ENCODE results near the gene USP48.

DNA sequence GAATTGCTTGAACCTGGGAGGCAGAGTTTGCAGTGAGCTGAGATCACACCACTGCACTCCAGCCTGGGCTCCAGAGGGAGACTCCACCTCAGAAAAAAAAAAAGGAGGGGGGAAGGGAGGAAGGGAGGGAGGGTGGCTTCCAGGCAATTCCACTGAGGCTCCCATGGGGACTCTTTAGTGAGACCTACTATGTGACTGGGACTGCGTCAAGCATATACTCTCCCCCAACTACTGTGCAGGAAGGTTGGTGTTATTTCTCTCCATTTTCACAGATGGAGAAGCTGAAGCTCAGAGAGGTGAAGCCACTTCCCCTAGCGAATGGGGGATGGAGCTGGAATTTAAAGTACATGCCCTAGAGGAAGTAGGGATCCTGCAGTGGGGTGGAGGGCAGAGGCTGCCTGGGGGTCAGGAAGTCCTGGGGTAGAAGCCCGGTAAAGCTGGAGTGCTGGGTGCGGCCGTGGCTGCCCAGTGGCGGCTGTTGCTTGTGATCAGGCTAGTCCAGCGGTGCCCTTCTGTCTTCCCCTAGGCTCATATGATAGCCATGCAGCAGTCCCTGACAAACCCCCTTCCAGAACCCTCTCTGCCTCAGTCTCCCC is 154.1 kb downstream of the USP48 start:
- TF ChIP-seq POLR2AphosphoS5 (IDR thresholded peaks at IDR 0.05) (no peak), POLR2A (IDR thresholded peaks at IDR 0.05) (no peak)

Measured in prostate gland (tissue), 1 donor.